GM23248 (cell line): ENCODE results near the gene GPX7. TPM values are rescaled to one million over a fixed set of nuclear protein-coding genes. Genes with fewer than 3 reads are reported as not detected.

Experiments
- DNase-seq: peaks from one replicate; pipeline ENCODE4 v3.0.0-alpha.2; 2015
- H2AFZ ChIP-seq: fragments of 200-600 bp; sonication (generic); 2 replicates; pipeline ENCODE4 v1.6.1; 2016; ENCODE audit warnings: antibody characterized with exemption
- H3F3A ChIP-seq: fragments of 200-600 bp; sonication (generic); 2 replicates; pipeline ENCODE4 v1.6.1; 2016; ENCODE audit warnings: mild to moderate bottlenecking, antibody characterized with exemption, mixed run types; ENCODE audit not compliant: insufficient read depth
- H3K27ac ChIP-seq: fragments of 200-600 bp; sonication (generic); 2 replicates; pipeline ENCODE4 v1.5.1; 2016; ENCODE audit warnings: mild to moderate bottlenecking
- H3K27me3 ChIP-seq: fragments of 200-600 bp; sonication (generic); replicated peaks from 2 replicates; pipeline ENCODE4 v1.6.1; 2016; ENCODE audit warnings: mild to moderate bottlenecking; ENCODE audit not compliant: insufficient read depth
- H3K36me3 ChIP-seq: fragments of 200-600 bp; sonication (generic); 2 replicates; pipeline ENCODE4 v1.6.1; 2016; ENCODE audit warnings: low read depth, mild to moderate bottlenecking
- H3K4me1 ChIP-seq: fragments of 200-600 bp; sonication (generic); 2 replicates; pipeline ENCODE4 v1.6.1; 2016; ENCODE audit warnings: mild to moderate bottlenecking; ENCODE audit not compliant: insufficient read depth
- H3K4me2 ChIP-seq: fragments of 200-600 bp; sonication (generic); one replicate; pipeline ENCODE4 v1.6.1; 2016; ENCODE audit warnings: mild to moderate bottlenecking; ENCODE audit not compliant: unreplicated experiment
- H3K4me3 ChIP-seq: fragments of 200-600 bp; sonication (generic); 2 replicates; pipeline ENCODE4 v1.5.1; 2016; ENCODE audit warnings: mild to moderate bottlenecking
- H3K79me2 ChIP-seq: fragments of 200-600 bp; sonication (generic); 2 replicates; pipeline ENCODE4 v1.6.1; 2016; ENCODE audit warnings: mild to moderate bottlenecking; ENCODE audit not compliant: insufficient read depth
- H3K9ac ChIP-seq: fragments of 200-600 bp; sonication (generic); 2 replicates; pipeline ENCODE4 v1.6.1; 2016; ENCODE audit warnings: mild to moderate bottlenecking
- H3K9me2 ChIP-seq: fragments of 200-600 bp; sonication (generic); 2 replicates; pipeline ENCODE4 v1.6.1; 2016; ENCODE audit warnings: mixed run types, mild to moderate bottlenecking, moderate library complexity; ENCODE audit not compliant: insufficient read depth
- H3K9me3 ChIP-seq: fragments of 200-600 bp; sonication (generic); one replicate; pipeline ENCODE4 v1.6.1; 2017; ENCODE audit warnings: low read depth
- H4K20me1 ChIP-seq: fragments of 200-600 bp; sonication (generic); 2 replicates; pipeline ENCODE4 v1.6.0; 2016; ENCODE audit not compliant: insufficient read depth
- EZH2 ChIP-seq: fragments of 200-600 bp; sonication (generic); IDR thresholded peaks from 2 replicates; pipeline ENCODE4 v1.6.1; 2018; ENCODE audit warnings: antibody characterized with exemption, mild to moderate bottlenecking; ENCODE audit not compliant: insufficient read depth, poor library complexity, severe bottlenecking
- EZH2phosphoT487 ChIP-seq: fragments of 200-600 bp; sonication (generic); IDR thresholded peaks from 2 replicates; pipeline ENCODE4 v1.6.1; 2018; ENCODE audit warnings: antibody characterized with exemption, moderate library complexity, mild to moderate bottlenecking, low read depth; ENCODE audit not compliant: insufficient read depth
- WGBS, 2 experiments: methylation state at CpG; one replicate each; pipeline ENCODE4 v1.1.6; 2015 to 2017; ENCODE audit warnings: low lambda C conversion rate in 2 of 2, low coverage in 1 of 2; ENCODE audit errors: missing lambda C conversion rate in 2 of 2; 5-methylcytosine and 5-hydroxymethylcytosine counted together
- in situ Hi-C: fragments of 300-500 bp; cut with MboI; formaldehyde crosslinking; loops from 2 replicates; pipeline ENCODE4 v1.15.0; 2020
- polyA plus RNA-seq: library from polyadenylated mRNA; unstranded; fragments of >200 nt; fragmentation: Nextera tagmentation; extraction: Ambion mirVana; gene quantifications from 2 replicates; pipeline ENCODE4 v1.2.1, GENCODE V29; 2016
- total RNA-seq: library from RNA; depleted of rRNA; stranded (reverse); fragments of >200 nt; shearing (Covaris generic); gene quantifications from 2 replicates; pipeline ENCODE4 v1.2.3, GENCODE V29; 2014

GPX7 gene
- total and polyA plus RNA-seq, 2 experiments from 2014 or later: 39.7 to 44.7 TPM

DNA sequence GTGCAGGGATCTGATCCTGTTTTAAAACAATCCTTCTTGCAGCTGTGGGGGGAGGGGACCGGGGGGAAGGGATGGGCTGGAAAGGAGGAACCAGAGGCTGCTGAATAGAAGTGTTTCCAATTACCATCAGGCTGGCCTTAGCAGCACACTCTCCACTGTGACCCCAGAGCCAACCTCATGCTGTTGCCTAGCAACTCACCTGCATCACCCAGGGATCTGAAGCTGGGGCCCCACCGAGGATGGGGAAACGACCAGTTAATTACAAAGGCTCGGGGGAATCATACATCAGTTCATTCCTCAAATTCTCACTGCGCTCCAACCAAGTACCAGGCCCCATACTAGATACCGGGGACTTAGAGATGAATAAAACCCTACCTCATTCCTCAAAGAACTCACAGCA is 11.9 kb upstream of the GPX7 start:
- H3K27me3 ChIP-seq: peaks cover 7% of the 10 kb centered on the region; the same call in 1 of the 2 replicates
- no peak overlapping the region for H3K27ac ChIP-seq
- no peak for DNase-seq
- TF ChIP-seq EZH2phosphoT487: no peak
- no peak for TF ChIP-seq EZH2
- H3F3A ChIP-seq: no peaks in the 10 kb centered on the region
- H4K20me1 ChIP-seq: no peaks in the 10 kb centered on the region
- H3K79me2 ChIP-seq: no peaks in the 10 kb centered on the region
- H3K4me1 ChIP-seq: no peaks in the 10 kb centered on the region
- WGBS, 2 experiments: 20 to 25% methylated on average over 6 of the region's 6 CpGs
- H3K9me2 ChIP-seq: no peaks in the 10 kb centered on the region
- H3K9me3 ChIP-seq: no peaks in the 10 kb centered on the region
- no peak overlapping the region for H3K9ac ChIP-seq
- no peak overlapping the region for H3K4me3 ChIP-seq
- H2AFZ ChIP-seq: no peak overlapping the region
- in situ Hi-C loops: no loop called here
- H3K4me2 ChIP-seq: no peak overlapping the region
- H3K36me3 ChIP-seq: no peaks in the 10 kb centered on the region

- in situ Hi-C loops: no loop called here
- Histone ChIP-seq H3K36me3 (no peaks in the 10 kb centered on the region), H3K79me2 (no peaks in the 10 kb centered on the region), H3K4me1 (no peaks in the 10 kb centered on the region), H3K9ac (no peak overlapping the region), H3K4me2 (no peak overlapping the region), H4K20me1 (no peaks in the 10 kb centered on the region), H3K27me3 (no peaks in the 10 kb centered on the region; the same call in 1 of the 2 replicates), H3F3A (no peaks in the 10 kb centered on the region), H3K27ac (no peak overlapping the region), H3K4me3 (no peak overlapping the region), H2AFZ (no peak overlapping the region), H3K9me3 (no peaks in the 10 kb centered on the region), H3K9me2 (no peaks in the 10 kb centered on the region)
- DNase-seq: no peak
- WGBS, 2 experiments: 56 to 63% methylated on average over 5 of the region's 5 CpGs
- TF ChIP-seq EZH2: no peak
- TF ChIP-seq EZH2phosphoT487: no peak
Observed at GRCh38 chr1:52592637-52593323, 9.4 kb upstream of the GPX7 start.

- 78 to 85% methylated on average over 1 of the region's 1 CpG for WGBS, 2 experiments
- Histone ChIP-seq H3F3A (no peaks in the 10 kb centered on the region), H3K79me2 (no peaks in the 10 kb centered on the region), H3K4me3 (no peak overlapping the region), H3K4me1 (no peaks in the 10 kb centered on the region), H3K9me2 (no peaks in the 10 kb centered on the region), H3K36me3 (no peaks in the 10 kb centered on the region), H3K9me3 (no peaks in the 10 kb centered on the region), H4K20me1 (no peaks in the 10 kb centered on the region), H2AFZ (no peak overlapping the region), H3K27ac (no peak overlapping the region), H3K9ac (no peak overlapping the region), H3K27me3 (no peaks in the 10 kb centered on the region; the same call in 1 of the 2 replicates), H3K4me2 (no peak overlapping the region)
- TF ChIP-seq EZH2phosphoT487 (no peak), EZH2 (no peak)
- DNase-seq: no peak
- in situ Hi-C loops: no loop called here
Observed at GRCh38 chr1:52593495-52593894, 8.7 kb upstream of the GPX7 start.

GRCh38 chr1:52595061-52595460 is 7.1 kb upstream of the GPX7 start:
- Histone ChIP-seq H3K9me3 (no peaks in the 10 kb centered on the region), H3K9me2 (no peaks in the 10 kb centered on the region), H3K79me2 (no peaks in the 10 kb centered on the region), H3K4me2 (no peak overlapping the region), H2AFZ (no peak overlapping the region), H4K20me1 (no peaks in the 10 kb centered on the region), H3K9ac (no peak overlapping the region), H3K36me3 (no peaks in the 10 kb centered on the region), H3K4me1 (no peaks in the 10 kb centered on the region), H3K27me3 (no peaks in the 10 kb centered on the region), H3K4me3 (no peak overlapping the region), H3K27ac (no peak overlapping the region), H3F3A (no peaks in the 10 kb centered on the region)
- 20 to 30% methylated on average over 3 of the region's 3 CpGs for WGBS, 2 experiments
- in situ Hi-C loops: no loop called here
- TF ChIP-seq EZH2 (no peak), EZH2phosphoT487 (no peak)
- no peak for DNase-seq

DNA sequence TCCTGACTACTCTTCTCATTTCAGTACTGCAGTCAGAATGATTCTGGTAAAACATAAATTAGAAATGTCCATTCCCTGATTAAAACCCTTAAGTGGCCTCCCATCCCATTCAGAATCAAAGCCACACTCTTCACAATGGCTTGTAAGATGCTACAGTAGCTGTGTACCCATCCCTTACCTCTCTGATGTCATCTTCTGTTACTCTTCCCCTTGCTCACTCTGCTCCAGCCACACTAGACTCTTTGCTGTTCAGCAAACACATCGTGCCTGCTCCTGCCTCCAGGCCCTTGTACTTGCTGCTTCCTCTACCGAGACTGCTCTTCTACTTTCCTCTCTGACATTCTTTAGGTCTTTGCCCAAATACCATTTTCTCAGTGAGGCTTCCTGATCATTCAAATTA is 4.3 kb upstream of the GPX7 start:
- DNase-seq: no peak
- Histone ChIP-seq H3K4me2 (no peak overlapping the region), H3K4me1 (no peaks in the 10 kb centered on the region; the same call in 1 of the 2 replicates), H3K9me3 (no peaks in the 10 kb centered on the region), H3K36me3 (no peaks in the 10 kb centered on the region), H3K9me2 (no peaks in the 10 kb centered on the region), H3K27me3 (no peaks in the 10 kb centered on the region), H4K20me1 (no peaks in the 10 kb centered on the region), H3K9ac (no peak overlapping the region), H2AFZ (no peak overlapping the region), H3F3A (no peaks in the 10 kb centered on the region), H3K79me2 (no peaks in the 10 kb centered on the region), H3K4me3 (no peak overlapping the region), H3K27ac (no peak overlapping the region)
- in situ Hi-C loops: no loop called here
- 6 to 15% methylated on average over 2 of the region's 2 CpGs for WGBS, 2 experiments
- TF ChIP-seq EZH2 (no peak), EZH2phosphoT487 (no peak)
